ENCODE results near the gene RIPK1.

- peak; percentile 32 to 45 (median 39) for TF ChIP-seq CTCF (IDR thresholded peaks at IDR 0.05)
- peak; percentile 13 for TF ChIP-seq POLR2A (IDR thresholded peaks at IDR 0.05)
These were observed 89.0 kb downstream of the RIPK1 start, which contains the start of gene TUBB2A for GRCh38 chr6:3157131-3157933.
